A375 (cell line): ENCODE results near the gene FAM110D. TPM values are rescaled to one million over a fixed set of nuclear protein-coding genes. Genes with fewer than 3 reads are reported as not detected.

Experiments used
- total RNA-seq: library from RNA; depleted of rRNA; stranded (reverse); fragments of >200 nt; shearing (Covaris generic); gene quantifications from 2 replicates; pipeline ENCODE4 v1.2.3, GENCODE V29; 2014; rRNA removed

FAM110D gene
- total RNA-seq: 0.03 TPM in 1 of 2 replicates, not detected in the other

GRCh38 chr1:26158908-26159742 lies at the start of gene FAM110D:
FAM110D (plus strand) TSS chr1:26159079; CDS start chr1:26161292, 2,213 bp downstream.

GRCh38 chr1:26111530-26112406 lies 47.1 kb upstream of the FAM110D start, which contains the start of gene PDIK1L:
PDIK1L (plus strand) TSS chr1:26111824; CDS start chr1:26114309, 2,485 bp downstream.

GRCh38 chr1:26168410-26169197 lies 9.7 kb downstream of the FAM110D start, which contains the start of gene C1orf232:
C1orf232 (minus strand) TSS chr1:26168963; CDS start chr1:26168499, 464 bp downstream.

GRCh38 chr1:26169669-26170471 lies 11.0 kb downstream of the FAM110D start, which contains the start of gene ZNF593:
ZNF593 (plus strand) TSS chr1:26169908; CDS start chr1:26169984, 76 bp downstream.

GRCh38 chr1:26171084-26172072 lies 12.5 kb downstream of the FAM110D start, which contains the start of gene ZNF593OS:
ZNF593OS (minus strand) TSS chr1:26171832; CDS start chr1:26171661, 171 bp downstream.

GRCh38 chr1:26177182-26177684 lies 18.4 kb downstream of the FAM110D start, which contains the start of gene CNKSR1:
CNKSR1 (plus strand) TSS chr1:26177491; CDS start chr1:26177548, 57 bp downstream.

GRCh38 chr1:26190373-26190987 lies 31.6 kb downstream of the FAM110D start, which contains the start of gene CATSPER4:
CATSPER4 (plus strand) TSS chr1:26190602; CDS start chr1:26190628, 26 bp downstream.

Other genes with a start within 250 kb of the FAM110D start
- 9.5 and 9.9 TPM in 2 replicates for gene PAFAH2, start 161.0 kb upstream of the FAM110D start, total RNA-seq
- gene EXTL1, start 137.3 kb upstream of the FAM110D start, total RNA-seq: 12.3 and 17.5 TPM in 2 replicates
- not detected in 2 replicates for gene SLC30A2, start 113.0 kb upstream of the FAM110D start, total RNA-seq
- gene TRIM63, start 91.4 kb upstream of the FAM110D start, total RNA-seq: not detected in 2 replicates
- gene PDIK1L, start 47.3 kb upstream of the FAM110D start, total RNA-seq: 4.8 and 5.0 TPM in 2 replicates
- not detected in 2 replicates for gene C1orf232, start 9.9 kb downstream of the FAM110D start, total RNA-seq
- 69.6 and 124 TPM in 2 replicates for gene ZNF593, start 10.8 kb downstream of the FAM110D start, total RNA-seq
- gene ZNF593OS, start 12.8 kb downstream of the FAM110D start, total RNA-seq: 0.41 TPM in 1 of 2 replicates, not detected in the other
- gene CNKSR1, start 18.4 kb downstream of the FAM110D start, total RNA-seq: 0.98 and 1.8 TPM in 2 replicates
- not detected in 2 replicates for gene CATSPER4, start 31.5 kb downstream of the FAM110D start, total RNA-seq
- 24.5 and 25.3 TPM in 2 replicates for gene CEP85, start 75.1 kb downstream of the FAM110D start, total RNA-seq
- gene SH3BGRL3, start 121.0 kb downstream of the FAM110D start, total RNA-seq: 113 and 170 TPM in 2 replicates
- 13.4 and 16.9 TPM in 2 replicates for gene UBXN11, start 147.6 kb downstream of the FAM110D start, total RNA-seq
- gene CD52, start 158.9 kb downstream of the FAM110D start, total RNA-seq: 0.41 TPM in 1 of 2 replicates, not detected in the other
- 0.03 TPM in 1 of 2 replicates, not detected in the other for gene CRYBG2, start 195.1 kb downstream of the FAM110D start, total RNA-seq
- not detected in 2 replicates for gene ZNF683, start 213.7 kb downstream of the FAM110D start, total RNA-seq